ENCODE measurements around the gene RPL22.

The RPL22 gene

DNA sequence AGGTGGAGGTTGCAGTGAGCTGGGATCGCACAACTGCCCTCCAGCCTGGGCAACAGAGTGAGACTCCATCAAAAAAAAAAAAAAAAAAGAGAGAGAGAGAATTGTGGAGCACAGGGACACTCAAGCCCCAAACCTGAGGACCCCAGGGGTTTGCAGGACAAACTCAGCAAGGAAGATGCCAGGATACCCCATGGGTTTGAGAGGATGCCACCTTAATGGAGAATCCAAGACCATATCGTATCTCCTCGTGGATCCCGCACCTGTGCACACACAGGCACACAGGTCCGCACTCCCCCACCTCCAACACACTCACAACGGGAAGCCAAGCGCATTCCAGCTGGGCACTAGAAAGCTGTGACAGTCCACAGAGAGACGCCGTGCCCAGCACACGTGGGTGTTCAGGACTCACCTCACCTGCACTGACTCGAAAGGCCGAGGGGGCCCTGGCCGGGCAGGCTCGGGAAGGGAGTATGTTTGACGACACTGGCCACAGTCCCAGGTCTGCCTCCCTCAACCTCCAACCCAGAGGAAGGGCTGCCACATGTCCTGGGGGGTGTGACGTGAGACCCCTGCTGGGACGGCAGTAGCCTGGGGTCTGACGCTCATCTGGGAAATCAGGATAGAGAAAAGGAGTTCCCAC, 30.3 kb downstream of the RPL22 start:
- H3K4me3 ChIP-seq (ENCODE audit: low read length), result no peak overlapping the region
- H3K27me3 ChIP-seq (ENCODE audit: insufficient read depth, low read length), result peaks cover 55% of the 10 kb centered on the region
- H3K36me3 ChIP-seq (ENCODE audit: insufficient read depth, low read length), result no peaks in the 10 kb centered on the region
- H2AFZ ChIP-seq (ENCODE audit: low read depth, low read length), result no peak overlapping the region
- H3K9me3 ChIP-seq (ENCODE audit: low read length), result no peaks in the 10 kb centered on the region
- no peaks in the 10 kb centered on the region for H3K4me1 ChIP-seq (ENCODE audit: insufficient read depth, low read length)

DNA sequence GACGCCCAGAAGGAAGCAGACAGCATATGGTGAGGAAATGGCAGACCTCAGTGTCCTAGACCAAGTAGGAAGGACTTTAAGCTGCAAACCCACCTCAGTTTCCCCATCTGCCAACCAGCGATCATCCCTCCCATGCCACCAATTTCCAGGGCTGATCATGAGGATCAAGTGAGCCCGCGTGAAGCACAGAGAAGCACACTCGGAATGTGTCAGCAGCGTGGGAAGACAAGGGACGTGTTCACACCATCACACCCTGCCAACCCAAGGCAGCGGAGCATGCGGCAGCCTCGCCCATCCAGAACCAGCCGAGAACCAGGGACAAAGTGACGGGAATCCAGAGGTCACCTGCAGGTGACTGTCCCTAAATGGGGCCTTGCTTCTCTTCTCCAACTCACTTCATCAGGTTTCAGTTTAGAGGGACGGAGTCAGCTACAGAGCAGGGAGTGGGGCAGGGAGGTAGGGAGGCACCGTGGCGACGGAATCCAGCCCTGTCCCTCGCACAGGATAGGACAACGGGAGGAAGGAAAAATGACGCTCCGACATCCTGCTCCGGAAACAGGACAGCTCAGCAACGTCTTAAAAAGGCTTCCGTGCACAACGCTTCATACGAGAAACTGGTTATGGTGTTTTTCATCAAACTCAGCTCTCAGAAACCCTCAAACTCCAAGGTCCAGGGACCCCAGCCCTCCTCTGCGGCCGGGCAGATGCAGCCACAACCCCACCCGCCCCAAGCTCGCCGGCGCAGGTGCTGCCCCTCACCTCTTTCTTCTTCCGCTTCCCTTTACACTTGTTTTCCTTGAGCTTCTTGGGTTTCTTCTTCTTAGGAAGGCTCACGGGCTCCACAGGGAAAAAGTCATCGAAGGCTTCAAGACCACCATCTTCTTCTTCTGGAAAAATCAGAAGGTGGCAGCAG, 31.7 kb downstream of the RPL22 start:
- no peaks in the 10 kb centered on the region for H3K9me3 ChIP-seq (ENCODE audit: low read length)
- peaks cover 69% of the 10 kb centered on the region for H3K27me3 ChIP-seq (ENCODE audit: insufficient read depth, low read length)
- no peaks in the 10 kb centered on the region for H3K36me3 ChIP-seq (ENCODE audit: insufficient read depth, low read length)
- no peak overlapping the region for H3K4me3 ChIP-seq (ENCODE audit: low read length)
- H2AFZ ChIP-seq (ENCODE audit: low read depth, low read length), result no peak overlapping the region
- no peaks in the 10 kb centered on the region for H3K4me1 ChIP-seq (ENCODE audit: insufficient read depth, low read length)

DNA sequence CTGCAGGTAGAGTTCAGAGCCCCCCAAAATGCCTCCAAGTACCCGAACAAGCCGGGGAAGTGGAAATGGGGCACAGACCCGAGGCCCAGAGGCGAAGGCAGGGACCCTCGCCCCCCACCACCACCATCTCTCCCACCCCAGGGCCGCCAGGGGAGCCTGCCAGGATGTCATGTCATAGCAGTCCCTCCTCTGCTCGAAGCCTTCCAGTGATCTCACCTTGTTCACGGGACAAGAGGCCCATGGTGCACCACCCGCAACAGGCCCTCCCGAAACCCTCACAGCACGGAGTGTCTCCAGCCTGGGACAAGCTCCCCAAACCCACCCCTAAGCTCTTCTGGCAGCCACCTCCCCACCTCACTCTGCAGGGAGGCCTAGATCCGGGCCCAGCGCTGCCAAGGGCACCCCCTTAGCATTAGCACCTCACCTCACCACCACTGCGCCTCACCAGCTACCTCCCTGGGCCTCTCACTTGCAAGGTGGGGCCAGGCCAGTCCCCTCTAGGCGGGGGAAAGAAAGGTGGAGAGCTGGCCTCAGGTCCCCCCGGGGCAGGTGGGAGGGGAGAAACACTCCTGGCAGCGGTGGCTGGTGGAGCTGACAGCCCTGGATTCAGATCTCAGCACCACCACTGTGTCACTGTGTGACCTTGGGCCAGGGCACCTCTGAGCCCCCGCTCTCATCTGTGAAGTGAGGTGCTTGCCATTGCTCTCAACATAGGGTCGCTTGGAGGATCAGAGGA, 32.6 kb downstream of the RPL22 start:
- H3K4me3 ChIP-seq (ENCODE audit: low read length), result no peak overlapping the region
- H3K27me3 ChIP-seq (ENCODE audit: insufficient read depth, low read length), result peaks cover 73% of the 10 kb centered on the region
- no peaks in the 10 kb centered on the region for H3K4me1 ChIP-seq (ENCODE audit: insufficient read depth, low read length)
- H2AFZ ChIP-seq (ENCODE audit: low read depth, low read length), result no peak overlapping the region
- H3K9me3 ChIP-seq (ENCODE audit: low read length), result no peaks in the 10 kb centered on the region
- H3K36me3 ChIP-seq (ENCODE audit: insufficient read depth, low read length), result no peaks in the 10 kb centered on the region

DNA sequence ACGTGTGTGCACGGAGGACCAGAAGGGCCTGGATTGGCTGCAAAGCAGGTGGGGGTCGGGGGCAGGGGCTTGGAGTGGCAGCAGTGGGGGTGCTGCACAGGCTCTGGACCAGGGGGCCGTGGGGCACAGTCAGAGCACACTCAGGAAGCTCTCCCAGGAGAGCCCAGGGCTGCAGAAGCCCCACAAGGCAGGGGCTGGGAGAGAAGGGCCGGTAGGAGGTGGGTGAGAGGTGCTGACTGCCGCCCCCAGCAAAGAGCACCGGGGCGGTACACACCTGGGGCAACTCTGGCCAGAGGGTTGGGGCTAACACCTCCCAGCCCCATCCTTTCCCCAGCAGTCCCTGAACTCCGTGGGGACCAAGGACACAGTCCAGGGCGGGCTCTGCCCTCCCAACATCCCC, 33.2 kb downstream of the RPL22 start:
- no peaks in the 10 kb centered on the region for H3K4me1 ChIP-seq (ENCODE audit: insufficient read depth, low read length)
- H3K4me3 ChIP-seq (ENCODE audit: low read length), result no peak overlapping the region
- peaks cover 74% of the 10 kb centered on the region for H3K27me3 ChIP-seq (ENCODE audit: insufficient read depth, low read length)
- H3K9me3 ChIP-seq (ENCODE audit: low read length), result no peaks in the 10 kb centered on the region
- H2AFZ ChIP-seq (ENCODE audit: low read depth, low read length), result no peak overlapping the region
- no peaks in the 10 kb centered on the region for H3K36me3 ChIP-seq (ENCODE audit: insufficient read depth, low read length)

DNA sequence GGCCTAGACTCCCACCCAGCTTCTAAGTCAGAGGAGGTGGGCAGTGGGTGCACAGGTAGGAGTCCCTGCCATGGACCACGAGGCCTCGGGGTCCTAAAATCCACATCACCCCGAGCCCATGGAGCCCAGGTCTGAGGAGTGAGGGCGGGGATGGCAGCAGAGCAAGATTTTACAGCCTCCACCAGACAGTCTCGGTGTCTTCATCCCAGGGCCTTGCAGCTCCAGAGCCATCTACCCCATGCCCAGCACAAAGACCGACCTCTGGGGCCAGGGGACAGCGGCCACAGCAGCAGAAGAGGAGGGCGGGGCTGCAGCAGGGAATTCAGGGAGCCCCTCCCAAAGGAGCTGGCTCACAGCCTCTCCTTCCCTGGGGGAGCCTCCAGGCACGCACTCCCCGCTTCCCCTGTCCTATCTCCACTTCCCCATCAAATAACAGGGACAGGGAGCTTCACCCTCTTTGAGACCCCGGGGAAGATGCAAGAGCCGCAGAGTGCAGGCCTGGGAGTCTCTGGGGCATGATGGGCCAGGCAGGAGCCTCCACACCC, 33.9 kb downstream of the RPL22 start:
- Histone ChIP-seq H3K9me3 (ENCODE audit: low read length) (no peaks in the 10 kb centered on the region), H3K4me3 (ENCODE audit: low read length) (no peak overlapping the region), H2AFZ (ENCODE audit: low read depth, low read length) (no peak overlapping the region), H3K4me1 (ENCODE audit: insufficient read depth, low read length) (no peaks in the 10 kb centered on the region), H3K27me3 (ENCODE audit: insufficient read depth, low read length) (peaks cover 75% of the 10 kb centered on the region), H3K36me3 (ENCODE audit: insufficient read depth, low read length) (no peaks in the 10 kb centered on the region)

DNA sequence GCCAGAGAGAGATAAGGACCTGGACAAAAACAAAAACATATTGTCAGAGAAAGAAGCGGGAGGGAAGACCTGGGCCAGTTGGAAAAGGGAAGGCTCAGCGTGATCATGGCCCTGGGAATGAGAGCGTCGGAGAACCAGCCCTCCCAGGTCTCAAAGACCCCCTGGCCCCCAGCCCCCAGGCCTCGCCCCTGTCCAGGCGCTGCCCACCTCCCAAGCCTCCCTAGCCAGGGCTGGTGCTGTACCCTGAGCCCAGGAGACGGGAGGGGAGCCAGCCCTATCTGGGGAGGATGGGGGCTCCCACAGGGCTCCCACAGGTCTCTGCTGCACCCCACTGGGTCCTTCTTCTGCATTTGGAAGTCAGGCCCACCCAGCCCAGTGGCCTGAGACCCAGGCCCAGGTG, 34.4 kb downstream of the RPL22 start:
- Histone ChIP-seq H2AFZ (ENCODE audit: low read depth, low read length) (no peak overlapping the region), H3K27me3 (ENCODE audit: insufficient read depth, low read length) (peaks cover 76% of the 10 kb centered on the region), H3K36me3 (ENCODE audit: insufficient read depth, low read length) (no peaks in the 10 kb centered on the region), H3K4me1 (ENCODE audit: insufficient read depth, low read length) (no peaks in the 10 kb centered on the region), H3K9me3 (ENCODE audit: low read length) (no peaks in the 10 kb centered on the region), H3K4me3 (ENCODE audit: low read length) (no peak overlapping the region)

DNA sequence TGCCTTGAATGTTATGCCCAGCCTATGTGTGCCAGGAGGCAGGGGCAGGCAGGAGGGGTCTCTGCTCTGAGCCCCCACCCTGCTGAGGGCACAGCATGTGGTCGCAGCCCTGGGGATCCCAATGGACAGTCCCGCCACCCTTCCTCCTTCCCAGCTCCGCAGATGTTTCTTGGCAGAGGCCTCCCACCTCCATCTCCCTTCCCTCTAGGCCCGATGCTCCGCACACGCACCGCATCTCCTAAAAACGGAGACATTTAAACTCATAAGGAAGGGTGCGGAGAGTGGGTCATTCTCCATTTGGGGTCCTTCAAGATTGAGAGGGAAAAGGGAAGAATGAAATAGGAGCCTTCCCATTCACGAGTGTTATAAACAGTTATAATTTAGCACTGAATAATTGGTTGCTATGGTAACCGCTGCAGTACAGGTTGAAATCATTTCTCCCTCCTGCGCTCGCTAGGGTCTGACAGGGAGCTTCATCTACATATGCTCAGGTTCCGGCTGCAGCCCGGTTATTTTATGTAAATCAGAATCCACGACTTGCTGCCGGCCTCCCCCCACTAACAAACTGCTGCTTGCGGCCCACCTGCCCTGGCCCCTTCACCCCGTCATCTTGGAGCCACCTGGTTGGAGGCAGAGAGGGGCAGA, 35.3 kb downstream of the RPL22 start:
- Histone ChIP-seq H3K27me3 (ENCODE audit: insufficient read depth, low read length) (peaks cover 78% of the 10 kb centered on the region), H3K36me3 (ENCODE audit: insufficient read depth, low read length) (no peaks in the 10 kb centered on the region), H3K4me3 (ENCODE audit: low read length) (no peak overlapping the region), H3K4me1 (ENCODE audit: insufficient read depth, low read length) (no peaks in the 10 kb centered on the region), H2AFZ (ENCODE audit: low read depth, low read length) (no peak overlapping the region), H3K9me3 (ENCODE audit: low read length) (no peaks in the 10 kb centered on the region)

DNA sequence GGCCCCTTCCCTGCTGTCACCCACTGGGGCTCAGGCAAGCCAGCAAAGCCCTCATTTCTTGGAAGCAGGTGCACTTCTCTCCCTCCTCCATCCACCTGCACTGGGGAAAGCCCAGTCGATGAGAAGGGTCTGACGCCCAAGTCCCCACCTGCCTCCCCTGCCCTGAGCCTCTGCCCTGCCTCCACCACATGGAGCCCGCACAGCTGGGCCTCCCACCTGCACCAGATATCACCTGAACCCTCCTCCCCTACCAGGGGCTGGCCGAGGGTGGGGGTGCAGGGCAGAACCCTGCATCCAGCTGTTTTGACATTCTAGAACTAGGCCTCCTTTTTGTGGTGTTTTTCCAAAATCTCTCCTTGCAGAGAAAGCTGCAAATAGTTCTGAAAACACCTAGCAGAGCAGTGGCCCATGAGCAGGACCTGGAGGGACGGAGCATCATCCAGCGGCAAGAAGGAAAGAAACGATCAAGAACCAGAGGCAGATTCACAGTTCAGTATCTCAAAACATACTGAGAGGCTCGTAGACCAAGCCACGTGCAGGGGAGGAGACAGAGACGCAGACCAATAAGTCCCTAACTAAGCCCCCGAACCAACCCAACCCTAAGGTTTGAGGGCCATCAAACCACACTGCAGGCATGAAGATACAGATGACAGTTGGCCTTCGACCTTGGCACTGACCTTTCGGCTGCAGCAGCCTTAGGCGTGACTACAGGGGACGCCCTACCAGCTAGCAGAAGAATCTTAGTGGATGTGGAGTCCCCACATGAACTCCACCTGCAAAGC, 36.0 kb downstream of the RPL22 start:
- H3K9me3 ChIP-seq (ENCODE audit: low read length), result no peaks in the 10 kb centered on the region
- peaks cover 74% of the 10 kb centered on the region for H3K27me3 ChIP-seq (ENCODE audit: insufficient read depth, low read length)

DNA sequence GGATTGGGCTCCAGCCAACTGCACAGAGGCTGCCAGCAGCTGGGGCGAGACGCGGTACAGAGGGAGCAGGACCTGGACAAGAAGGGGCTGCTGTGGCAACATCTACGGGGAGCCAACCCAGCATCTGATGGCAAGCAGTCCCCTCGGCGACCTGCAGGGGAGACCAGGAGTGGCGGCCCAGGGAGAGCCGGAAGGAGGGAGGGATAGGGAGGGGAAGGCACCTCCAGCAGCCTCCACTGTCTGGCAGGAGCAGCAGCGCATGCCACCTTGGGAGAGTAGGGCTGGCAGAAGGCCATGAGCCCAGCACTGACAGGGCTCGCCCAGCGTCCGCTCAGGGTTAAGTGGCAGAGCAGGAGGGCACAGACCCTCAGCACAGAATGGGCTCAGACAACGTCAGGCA, 36.6 kb downstream of the RPL22 start:
- no peaks in the 10 kb centered on the region for H3K36me3 ChIP-seq (ENCODE audit: insufficient read depth, low read length)
- H3K9me3 ChIP-seq (ENCODE audit: low read length), result no peaks in the 10 kb centered on the region
- peaks cover 76% of the 10 kb centered on the region for H3K27me3 ChIP-seq (ENCODE audit: insufficient read depth, low read length)
- H3K4me3 ChIP-seq (ENCODE audit: low read length), result no peak overlapping the region
- H3K4me1 ChIP-seq (ENCODE audit: insufficient read depth, low read length), result peaks cover 2% of the 10 kb centered on the region
- H2AFZ ChIP-seq (ENCODE audit: low read depth, low read length), result no peak overlapping the region

More for the DNA sequence above, 36.0 kb downstream of the RPL22 start:
- Histone ChIP-seq H3K36me3 (ENCODE audit: insufficient read depth, low read length) (no peaks in the 10 kb centered on the region), H2AFZ (ENCODE audit: low read depth, low read length) (no peak overlapping the region), H3K4me1 (ENCODE audit: insufficient read depth, low read length) (no peaks in the 10 kb centered on the region), H3K4me3 (ENCODE audit: low read length) (no peak overlapping the region)

DNA sequence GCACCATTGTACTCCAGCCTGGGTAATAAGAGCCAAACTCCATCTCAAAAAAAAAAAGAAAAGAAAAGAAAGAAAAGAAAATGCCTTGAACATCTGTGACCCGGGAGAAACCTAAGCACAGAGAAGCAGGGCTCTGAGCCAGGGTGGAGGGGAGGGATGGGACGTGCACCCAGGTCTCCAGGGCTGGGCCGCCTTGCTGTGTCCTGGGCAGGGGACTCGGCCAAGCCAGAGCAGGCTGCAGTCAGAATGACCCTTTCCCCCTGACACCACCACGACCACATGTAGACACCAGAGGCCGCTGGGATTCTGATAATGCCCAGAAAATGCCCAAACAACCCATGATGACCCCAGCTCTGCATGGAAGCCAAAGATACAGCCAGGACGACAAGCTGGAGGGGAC, 37.1 kb downstream of the RPL22 start:
- Histone ChIP-seq H3K36me3 (ENCODE audit: insufficient read depth, low read length) (no peaks in the 10 kb centered on the region), H3K4me3 (ENCODE audit: low read length) (no peak overlapping the region), H2AFZ (ENCODE audit: low read depth, low read length) (no peak overlapping the region), H3K4me1 (ENCODE audit: insufficient read depth, low read length) (peaks cover 2% of the 10 kb centered on the region), H3K27me3 (ENCODE audit: insufficient read depth, low read length) (peaks cover 76% of the 10 kb centered on the region), H3K9me3 (ENCODE audit: low read length) (no peaks in the 10 kb centered on the region)

DNA sequence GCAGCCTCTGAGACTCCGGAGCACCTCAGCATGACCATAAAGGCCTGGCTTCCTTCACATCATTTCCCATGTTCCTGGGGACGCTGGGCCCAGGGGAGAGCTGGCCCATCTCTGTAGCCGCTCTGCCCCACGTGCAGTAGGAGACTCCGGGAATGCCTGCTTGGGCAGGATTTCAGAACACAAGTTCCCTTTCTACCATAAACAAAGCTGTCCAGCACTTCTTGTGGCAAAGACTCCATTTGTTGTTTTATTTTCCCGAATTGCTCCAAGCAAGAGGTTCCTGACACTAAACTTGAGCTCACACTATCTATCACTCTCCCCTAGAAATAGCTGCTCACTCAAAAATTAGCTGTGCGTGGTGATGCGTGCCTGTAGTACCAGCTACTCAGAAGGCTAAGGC, 41.2 kb downstream of the RPL22 start:
- no peak overlapping the region for H3K4me3 ChIP-seq (ENCODE audit: low read length)
- peaks cover 2% of the 10 kb centered on the region for H3K4me1 ChIP-seq (ENCODE audit: insufficient read depth, low read length)
- H3K27me3 ChIP-seq (ENCODE audit: insufficient read depth, low read length), result peaks cover 62% of the 10 kb centered on the region
- no peaks in the 10 kb centered on the region for H3K9me3 ChIP-seq (ENCODE audit: low read length)
- no peak overlapping the region for H2AFZ ChIP-seq (ENCODE audit: low read depth, low read length)
- H3K36me3 ChIP-seq (ENCODE audit: insufficient read depth, low read length), result no peaks in the 10 kb centered on the region

DNA sequence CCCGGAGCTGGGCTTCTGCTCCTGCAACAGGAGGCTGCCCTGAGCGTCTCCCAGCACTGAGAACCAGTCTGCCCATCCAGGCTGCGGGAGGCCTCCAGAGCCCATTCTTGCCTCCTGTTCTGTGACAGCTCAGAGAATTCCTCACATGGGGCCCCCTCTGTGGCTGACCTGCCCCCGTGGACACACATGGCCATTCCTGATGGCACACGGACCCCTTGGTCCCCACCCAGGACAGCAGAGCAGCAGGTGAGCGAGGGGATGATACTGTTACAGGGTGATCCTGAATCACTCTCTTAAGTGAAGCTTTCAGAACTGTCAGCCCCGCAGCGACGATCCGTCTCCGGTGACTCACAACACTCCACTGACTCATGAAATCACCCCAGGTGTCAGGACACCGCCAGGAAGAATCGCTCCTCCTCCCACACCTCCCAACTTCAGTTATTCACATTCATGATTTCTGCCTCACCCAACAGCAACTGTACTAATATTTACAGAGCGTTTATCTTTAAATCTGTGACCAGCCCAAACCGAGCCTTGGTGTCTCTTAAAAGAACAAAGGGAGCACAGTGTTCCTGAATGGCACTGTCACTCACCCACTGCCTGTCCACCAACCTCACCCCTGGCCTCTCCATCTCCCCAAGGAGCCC, 41.7 kb downstream of the RPL22 start:
- Histone ChIP-seq H3K4me1 (ENCODE audit: insufficient read depth, low read length) (peaks cover 2% of the 10 kb centered on the region), H3K27me3 (ENCODE audit: insufficient read depth, low read length) (peaks cover 57% of the 10 kb centered on the region), H3K4me3 (ENCODE audit: low read length) (no peak overlapping the region), H3K9me3 (ENCODE audit: low read length) (no peaks in the 10 kb centered on the region), H2AFZ (ENCODE audit: low read depth, low read length) (no peak overlapping the region), H3K36me3 (ENCODE audit: insufficient read depth, low read length) (no peaks in the 10 kb centered on the region)

All from neuron (in vitro differentiated cells).